Inferior parietal cortex (tissue), 1 donor: Measurements from ENCODE around the gene SARS2.
A peak's percentile ranks its signal among the peaks of the same experiment; 100 is the strongest.

Experiments used
- DNase-seq: peaks from one replicate; pipeline ENCODE4 v3.0.0-alpha.2; 2016; ENCODE audit errors: extremely low spot score

Gene SARS2

DNA sequence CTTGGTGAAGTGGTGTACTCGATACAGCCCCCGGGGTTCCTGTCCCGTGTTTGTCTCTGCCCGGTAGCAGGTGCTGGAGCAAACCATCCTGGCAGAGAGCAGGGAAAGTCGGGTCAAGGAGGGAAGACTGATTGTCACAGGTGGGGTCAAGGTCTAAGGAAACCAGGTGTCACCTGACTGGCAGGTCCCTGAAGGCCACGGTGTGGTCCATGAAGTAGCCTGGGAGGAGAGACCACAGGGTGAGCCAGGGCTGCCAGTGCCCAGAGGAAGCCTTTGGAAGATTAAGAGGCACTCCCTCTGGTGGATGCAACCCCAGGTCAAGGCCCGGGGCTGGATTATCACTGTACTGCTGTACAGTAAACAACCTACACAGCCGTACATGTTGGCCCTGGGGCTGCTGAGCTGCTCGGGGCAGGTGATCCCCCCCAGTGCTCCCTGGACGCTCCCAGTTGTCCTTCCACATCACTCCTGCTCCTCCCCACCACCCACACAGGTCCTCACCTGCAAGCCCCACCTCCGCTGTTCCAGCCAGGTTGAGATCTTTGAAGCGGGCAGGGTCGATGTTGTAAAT is 12.6 kb downstream of the SARS2 start:
- DNase-seq, result no peak

DNA sequence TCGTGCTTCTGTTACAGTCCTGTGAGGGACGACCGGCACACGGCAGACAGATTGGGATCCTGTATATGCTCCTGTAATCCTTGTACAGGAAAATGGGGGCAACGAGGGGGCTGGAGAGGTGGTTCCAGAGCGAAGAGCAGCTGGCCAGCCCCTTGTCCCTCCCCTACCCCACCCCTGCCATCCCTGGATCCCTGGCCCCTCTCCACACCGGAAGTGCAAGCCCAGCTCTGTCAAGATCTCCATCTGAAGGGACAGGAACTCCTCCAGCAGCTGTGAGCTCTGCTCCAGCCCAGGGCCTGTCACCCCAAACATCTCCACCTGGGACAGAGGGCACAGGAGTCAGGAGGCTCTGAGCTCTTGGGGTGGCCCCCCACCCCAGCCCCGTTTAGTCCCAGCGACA is 13.0 kb downstream of the SARS2 start:
- no peak for DNase-seq

GRCh38 chr19:38915329-38916321 is 14.9 kb downstream of the SARS2 start:
- no peak for DNase-seq

GRCh38 chr19:38913958-38914357 is 16.6 kb downstream of the SARS2 start:
- no peak for DNase-seq

GRCh38 chr19:38912600-38913514 is 17.7 kb downstream of the SARS2 start:
- no peak for DNase-seq

- DNase-seq, result no peak
These were observed 19.1 kb downstream of the SARS2 start for GRCh38 chr19:38911388-38912001.

DNA sequence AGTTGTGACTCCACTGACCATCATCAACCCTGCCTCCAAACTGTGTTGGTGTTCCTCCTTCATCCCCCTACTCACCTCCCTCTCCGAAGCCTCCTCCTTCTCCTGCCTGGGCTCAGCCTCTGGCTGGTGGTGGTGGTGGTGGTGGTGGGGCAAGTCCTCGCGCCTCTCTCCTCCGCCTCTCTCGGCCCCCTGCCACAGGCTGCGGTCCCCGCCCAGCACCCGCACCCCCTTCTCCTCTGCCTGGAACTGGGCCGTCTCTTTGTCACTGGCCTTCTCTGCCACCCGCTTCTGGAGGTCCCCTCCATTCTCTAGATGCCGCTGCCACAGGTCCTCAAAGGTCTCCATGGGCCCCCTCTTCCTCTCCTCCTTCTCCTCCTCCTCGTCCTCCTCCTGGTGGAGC is 20.1 kb downstream of the SARS2 start:
- DNase-seq, result no peak

GRCh38 chr19:38908911-38909310 is 21.7 kb downstream of the SARS2 start:
- DNase-seq, result no peak

DNA sequence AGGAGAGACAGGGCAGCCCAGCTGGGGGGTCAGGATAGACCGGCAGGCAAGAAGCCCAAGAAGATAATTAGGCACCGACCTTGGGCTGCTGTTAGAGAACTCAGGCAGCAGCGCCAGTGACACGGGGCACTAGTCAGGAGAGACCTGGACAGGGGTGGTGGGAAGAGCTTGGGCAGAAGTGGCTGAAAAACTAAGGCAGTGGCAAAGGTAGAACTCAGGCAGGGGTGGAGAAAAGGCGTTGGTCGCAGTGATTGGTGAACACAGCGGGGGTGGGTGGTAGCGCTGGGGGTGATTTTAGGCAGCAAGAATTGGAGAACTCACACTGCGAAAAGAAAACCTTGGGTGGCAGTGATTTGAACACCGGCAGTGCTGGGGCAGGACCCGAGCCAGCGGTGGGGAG is 22.9 kb downstream of the SARS2 start:
- DNase-seq, result no peak

DNA sequence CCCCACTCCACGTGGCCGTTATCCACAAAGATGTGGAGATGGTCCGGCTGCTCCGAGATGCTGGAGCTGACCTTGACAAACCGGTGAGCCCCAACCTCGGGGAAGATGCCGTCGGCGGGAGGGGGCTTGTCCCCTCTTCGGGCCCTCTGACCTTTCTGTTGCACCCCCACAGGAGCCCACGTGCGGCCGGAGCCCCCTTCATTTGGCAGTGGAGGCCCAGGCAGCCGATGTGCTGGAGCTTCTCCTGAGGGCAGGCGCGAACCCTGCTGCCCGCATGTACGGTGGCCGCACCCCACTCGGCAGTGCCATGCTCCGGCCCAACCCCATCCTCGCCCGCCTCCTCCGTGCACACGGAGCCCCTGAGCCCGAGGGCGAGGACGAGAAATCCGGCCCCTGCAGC is 23.3 kb downstream of the SARS2 start:
- DNase-seq, result no peak

DNA sequence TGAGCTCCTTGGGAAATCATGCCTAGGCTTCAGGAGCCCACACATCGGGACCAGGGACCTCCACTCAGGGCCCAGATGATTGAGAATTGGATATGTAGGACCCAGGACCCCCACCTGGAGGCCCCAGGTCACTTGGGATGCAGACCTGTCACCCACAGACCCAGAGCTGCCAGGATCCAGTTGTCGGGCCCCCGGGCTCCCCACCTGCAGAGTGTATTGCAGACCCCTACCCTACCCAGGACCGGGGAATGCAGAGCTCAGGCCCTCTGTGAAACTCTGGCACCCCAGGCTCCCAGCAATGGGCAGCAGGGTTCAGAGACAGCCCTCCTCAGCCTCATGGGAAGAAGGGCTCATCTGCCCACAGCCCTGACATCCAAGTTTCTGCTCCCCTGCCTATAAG is 24.9 kb downstream of the SARS2 start:
- no peak for DNase-seq

DNA sequence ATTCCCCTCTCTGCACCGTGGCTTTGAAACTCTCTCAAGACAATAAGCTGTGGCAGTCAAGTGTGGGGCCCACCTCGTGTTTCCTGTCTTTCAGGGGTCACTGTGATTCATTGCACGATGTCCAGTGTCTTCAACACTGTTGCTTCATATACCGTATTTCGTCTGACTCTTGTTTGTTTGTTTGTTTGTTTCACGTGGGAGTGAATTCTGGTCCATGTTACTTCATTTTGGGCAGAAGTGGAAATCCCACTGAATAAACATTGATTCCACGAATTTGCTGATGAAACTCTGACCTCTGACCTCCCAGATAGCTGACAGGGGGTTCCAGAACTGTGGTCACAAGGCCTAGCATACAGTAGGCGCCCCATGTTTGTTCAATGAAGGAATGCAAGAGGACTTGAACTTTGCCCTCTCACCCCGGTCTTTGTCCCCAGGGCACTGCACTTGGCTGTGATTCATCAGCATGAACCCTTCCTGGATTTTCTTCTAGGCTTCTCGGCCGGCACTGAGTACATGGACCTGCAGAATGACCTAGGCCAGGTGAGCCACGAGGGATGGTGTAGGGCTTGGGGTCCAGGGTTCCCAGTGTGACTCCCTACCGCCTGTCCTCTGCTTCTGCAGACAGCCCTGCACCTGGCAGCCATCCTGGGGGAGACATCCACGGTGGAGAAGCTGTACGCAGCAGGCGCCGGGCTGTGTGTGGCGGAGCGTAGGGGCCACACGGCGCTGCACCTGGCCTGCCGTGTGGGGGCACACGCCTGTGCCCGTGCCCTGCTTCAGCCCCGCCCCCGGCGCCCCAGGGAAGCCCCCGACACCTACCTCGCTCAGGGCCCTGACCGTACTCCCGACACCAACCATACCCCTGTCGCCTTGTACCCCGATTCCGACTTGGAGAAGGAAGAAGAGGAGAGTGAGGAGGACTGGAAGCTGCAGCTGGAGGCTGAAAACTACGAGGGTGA is 25.7 kb downstream of the SARS2 start:
- no peak for DNase-seq

DNA sequence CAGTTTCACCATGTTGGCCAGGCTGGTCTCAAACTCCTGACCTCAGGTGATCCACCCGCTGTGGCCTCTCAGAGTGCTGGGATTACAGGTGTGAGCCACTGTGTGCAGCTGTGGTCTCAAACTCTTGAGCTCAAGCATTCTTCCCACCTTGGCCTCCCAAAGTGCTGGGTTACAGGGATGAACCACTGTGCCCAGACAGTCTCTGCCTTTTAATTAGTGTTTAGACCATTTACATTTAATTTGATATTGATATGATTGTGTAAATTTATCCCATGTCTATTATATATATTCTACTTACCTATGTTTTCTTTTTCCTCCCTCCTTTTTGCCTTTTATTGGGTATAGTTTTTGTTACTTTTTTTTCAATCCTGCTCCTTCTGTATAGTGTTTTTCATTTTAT is 28.9 kb downstream of the SARS2 start:
- DNase-seq, result no peak

- no peak for DNase-seq
These were observed 29.8 kb downstream of the SARS2 start for GRCh38 chr19:38900743-38901190.

DNA sequence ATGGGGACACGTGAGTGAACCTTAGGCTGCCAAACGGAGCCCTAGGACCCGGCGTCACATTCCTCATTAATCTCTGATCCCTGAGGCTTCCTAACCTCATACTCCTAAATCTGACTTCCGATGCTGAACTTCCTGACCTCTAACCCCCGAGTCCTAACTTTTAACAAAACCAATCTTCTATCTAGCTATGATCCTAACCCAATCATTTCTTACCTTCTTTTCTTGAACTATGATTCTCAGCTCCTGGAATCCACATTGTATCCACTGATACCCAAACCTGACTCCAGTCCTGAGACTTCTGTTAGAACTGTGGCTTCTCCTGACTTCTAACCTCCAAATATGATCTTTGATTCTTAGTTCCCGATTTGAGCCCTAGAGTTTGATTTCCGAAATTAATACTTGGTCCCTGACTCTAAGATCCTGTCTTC is 30.3 kb downstream of the SARS2 start:
- peak; percentile 69 for DNase-seq

DNA sequence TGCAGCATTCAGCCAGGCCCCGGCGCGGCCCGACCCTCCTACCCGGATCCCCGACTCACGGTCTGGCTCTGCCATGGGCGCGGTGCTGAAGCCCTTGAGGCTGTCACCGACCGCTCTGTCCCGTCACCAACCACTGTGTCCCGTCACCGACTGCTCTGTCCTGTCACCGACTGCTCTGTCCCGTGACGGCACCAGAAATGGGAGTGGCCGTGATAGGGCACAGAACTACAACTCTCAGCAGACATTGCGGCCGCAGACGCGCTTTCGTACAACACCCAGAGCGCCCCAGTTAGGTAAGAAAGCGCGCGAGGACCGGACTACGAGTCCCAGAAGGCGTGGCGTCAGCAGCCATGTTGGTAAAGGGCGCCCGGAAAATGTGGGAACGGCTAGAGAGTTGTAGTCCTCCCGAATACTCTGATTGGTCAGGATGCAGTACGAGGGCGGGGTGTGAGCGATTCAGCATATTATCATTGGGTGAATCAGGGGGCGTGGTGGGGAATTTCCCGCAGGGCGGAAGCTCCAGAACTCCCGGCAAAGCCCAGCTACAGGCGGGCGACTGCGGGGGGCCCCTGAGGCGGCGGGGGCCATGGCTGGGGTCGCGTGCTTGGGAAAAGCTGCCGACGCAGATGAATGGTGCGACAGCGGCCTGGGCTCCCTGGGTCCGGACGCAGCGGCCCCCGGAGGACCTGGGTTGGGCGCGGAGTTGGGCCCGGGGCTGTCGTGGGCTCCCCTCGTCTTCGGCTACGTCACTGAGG is 30.9 kb downstream of the SARS2 start, which contains the start of the genes NFKBIB and SIRT2:
TSS of gene NFKBIB (plus strand) at position 523 of the 755 bp plus-strand sequence. CDS start at position 587, 64 bp downstream.
TSS of gene SIRT2 (minus strand) at position 172 of the 755 bp plus-strand sequence. CDS start at position 75, 97 bp downstream.
- DNase-seq, result peak; percentile 100

GRCh38 chr19:38898788-38899446 is 31.6 kb downstream of the SARS2 start:
- no peak for DNase-seq

DNA sequence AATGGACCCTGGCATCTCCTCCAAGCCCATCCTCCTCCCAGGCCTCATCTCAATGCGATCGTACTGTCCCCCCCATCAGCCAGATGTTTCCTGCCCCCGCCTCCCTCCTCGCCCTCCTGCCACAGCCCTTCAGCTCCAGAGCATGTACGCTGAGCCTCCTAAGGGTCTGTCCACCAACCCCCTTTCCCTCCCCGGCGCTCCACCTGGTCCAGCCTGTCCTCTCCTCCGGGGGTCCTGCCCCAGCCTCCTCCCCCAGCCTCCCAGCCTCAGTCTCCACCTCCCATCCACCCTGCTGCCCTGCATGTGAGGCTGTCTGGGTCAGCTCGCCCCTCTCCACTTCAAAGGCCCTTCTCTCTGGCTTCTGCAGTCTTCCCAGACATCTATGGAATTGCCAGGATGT is 35.6 kb downstream of the SARS2 start:
- DNase-seq, result no peak

DNA sequence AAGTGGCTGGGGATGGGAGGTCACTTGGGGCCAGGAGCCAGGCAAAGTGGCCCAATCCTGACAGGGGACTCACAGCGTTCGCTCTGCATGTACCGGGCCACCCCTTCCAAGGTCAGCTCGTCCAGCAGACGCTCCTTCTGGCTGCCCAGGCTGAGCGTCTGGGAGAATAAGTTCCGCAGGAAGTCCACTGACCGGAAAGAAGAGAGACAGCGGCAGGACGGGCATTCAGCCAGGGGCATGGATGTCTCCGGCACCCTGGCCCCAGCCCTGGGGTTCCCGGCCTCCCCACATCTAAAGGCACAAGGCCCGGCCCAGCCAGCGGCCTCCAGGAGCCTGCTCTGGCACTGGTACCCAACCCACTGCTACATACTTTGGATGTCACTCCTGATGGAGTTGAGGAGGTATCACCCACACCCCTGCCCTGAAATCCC is 37.2 kb downstream of the SARS2 start:
- DNase-seq, result no peak
